Kidney epithelial cell (primary cell): ENCODE measurements around the gene TMEM119. TPM values are rescaled to one million over a fixed set of nuclear protein-coding genes. Genes with fewer than 3 reads are reported as not detected.

Experiments
- DNase-seq: peaks from one replicate; pipeline ENCODE4 v3.0.0-alpha.2; 2010; ENCODE audit warnings: low read depth
- H3K27me3 ChIP-seq: 2 replicates; pipeline ENCODE4 v1.6.0; 2011; ENCODE audit warnings: low read length; ENCODE audit not compliant: control insufficient read depth, insufficient read depth
- H3K36me3 ChIP-seq: 2 replicates; pipeline ENCODE4 v1.5.1; 2011; ENCODE audit warnings: low read length; ENCODE audit not compliant: control insufficient read depth, insufficient read depth
- H3K4me3 ChIP-seq: 2 replicates; pipeline ENCODE4 v1.5.1; 2011; ENCODE audit warnings: low read depth, mild to moderate bottlenecking, control low read depth, low read length
- total RNA-seq: library from RNA; depleted of rRNA; stranded (reverse); fragments of >200 nt; gene quantifications from 2 replicates; pipeline ENCODE4 v1.2.3, GENCODE V29; 2015
- TF ChIP-seq, protein P1 (sequence below): IDR thresholded peaks from 2 replicates; pipeline ENCODE4 v1.5.1; 2011; ENCODE audit warnings: mild to moderate bottlenecking, moderate library complexity, low read length, control low read depth, inconsistent platforms; ENCODE audit not compliant: insufficient read depth, poor library complexity, severe bottlenecking

The TMEM119 gene
- total RNA-seq, 1 donor from 2014 or later = not detected

DNA sequence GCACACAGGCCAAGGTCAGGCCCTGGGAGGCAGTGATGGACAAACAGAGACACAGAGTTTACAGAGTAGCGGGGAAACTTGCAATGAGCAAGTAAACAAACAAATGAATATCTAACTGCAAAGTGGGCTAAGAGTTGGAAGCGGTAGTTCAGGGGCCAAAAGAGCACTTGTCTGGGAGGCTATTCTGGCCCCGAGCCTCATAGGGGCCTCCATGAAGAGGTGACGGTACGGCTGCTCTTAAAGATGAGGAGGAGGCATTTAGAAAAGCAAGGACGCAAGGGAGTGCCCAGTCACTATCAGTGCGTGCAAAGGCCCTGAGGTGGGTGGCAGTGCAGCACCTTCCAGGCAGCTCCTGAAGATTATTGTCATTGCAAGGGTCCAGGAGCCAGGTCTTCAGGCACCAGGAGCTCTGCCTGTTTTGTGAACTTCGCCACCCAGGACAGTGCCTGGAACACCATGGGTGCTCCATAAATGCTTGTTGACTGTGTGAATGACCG, 4.4 kb upstream of the TMEM119 start:
- TF ChIP-seq, protein P1, sequence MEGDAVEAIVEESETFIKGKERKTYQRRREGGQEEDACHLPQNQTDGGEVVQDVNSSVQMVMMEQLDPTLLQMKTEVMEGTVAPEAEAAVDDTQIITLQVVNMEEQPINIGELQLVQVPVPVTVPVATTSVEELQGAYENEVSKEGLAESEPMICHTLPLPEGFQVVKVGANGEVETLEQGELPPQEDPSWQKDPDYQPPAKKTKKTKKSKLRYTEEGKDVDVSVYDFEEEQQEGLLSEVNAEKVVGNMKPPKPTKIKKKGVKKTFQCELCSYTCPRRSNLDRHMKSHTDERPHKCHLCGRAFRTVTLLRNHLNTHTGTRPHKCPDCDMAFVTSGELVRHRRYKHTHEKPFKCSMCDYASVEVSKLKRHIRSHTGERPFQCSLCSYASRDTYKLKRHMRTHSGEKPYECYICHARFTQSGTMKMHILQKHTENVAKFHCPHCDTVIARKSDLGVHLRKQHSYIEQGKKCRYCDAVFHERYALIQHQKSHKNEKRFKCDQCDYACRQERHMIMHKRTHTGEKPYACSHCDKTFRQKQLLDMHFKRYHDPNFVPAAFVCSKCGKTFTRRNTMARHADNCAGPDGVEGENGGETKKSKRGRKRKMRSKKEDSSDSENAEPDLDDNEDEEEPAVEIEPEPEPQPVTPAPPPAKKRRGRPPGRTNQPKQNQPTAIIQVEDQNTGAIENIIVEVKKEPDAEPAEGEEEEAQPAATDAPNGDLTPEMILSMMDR = no peak
- H3K36me3 ChIP-seq = no peaks in the 10 kb centered on the region
- peaks cover 2% of the 10 kb centered on the region for H3K27me3 ChIP-seq
- no peak overlapping the region for H3K4me3 ChIP-seq
- no peak for DNase-seq

DNA sequence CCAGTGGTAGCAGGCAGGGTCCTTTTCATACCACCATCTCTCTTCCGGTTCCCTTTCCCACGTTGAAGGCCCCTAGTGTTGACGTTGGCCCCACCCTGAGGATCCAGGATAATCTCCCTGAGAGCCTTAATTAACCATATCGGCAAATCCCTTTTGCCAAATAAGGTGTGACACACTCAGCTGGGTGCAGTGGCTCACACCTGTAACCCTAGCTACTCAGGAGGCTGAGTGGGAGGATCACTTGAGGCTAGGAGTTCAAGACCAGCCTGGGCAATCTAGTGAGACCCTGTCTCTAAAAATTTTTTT, 2.8 kb upstream of the TMEM119 start:
- Histone ChIP-seq H3K27me3 (peaks cover 5% of the 10 kb centered on the region), H3K36me3 (no peaks in the 10 kb centered on the region), H3K4me3 (no peak overlapping the region)
- TF ChIP-seq, protein P1 = no peak
- no peak for DNase-seq

DNA sequence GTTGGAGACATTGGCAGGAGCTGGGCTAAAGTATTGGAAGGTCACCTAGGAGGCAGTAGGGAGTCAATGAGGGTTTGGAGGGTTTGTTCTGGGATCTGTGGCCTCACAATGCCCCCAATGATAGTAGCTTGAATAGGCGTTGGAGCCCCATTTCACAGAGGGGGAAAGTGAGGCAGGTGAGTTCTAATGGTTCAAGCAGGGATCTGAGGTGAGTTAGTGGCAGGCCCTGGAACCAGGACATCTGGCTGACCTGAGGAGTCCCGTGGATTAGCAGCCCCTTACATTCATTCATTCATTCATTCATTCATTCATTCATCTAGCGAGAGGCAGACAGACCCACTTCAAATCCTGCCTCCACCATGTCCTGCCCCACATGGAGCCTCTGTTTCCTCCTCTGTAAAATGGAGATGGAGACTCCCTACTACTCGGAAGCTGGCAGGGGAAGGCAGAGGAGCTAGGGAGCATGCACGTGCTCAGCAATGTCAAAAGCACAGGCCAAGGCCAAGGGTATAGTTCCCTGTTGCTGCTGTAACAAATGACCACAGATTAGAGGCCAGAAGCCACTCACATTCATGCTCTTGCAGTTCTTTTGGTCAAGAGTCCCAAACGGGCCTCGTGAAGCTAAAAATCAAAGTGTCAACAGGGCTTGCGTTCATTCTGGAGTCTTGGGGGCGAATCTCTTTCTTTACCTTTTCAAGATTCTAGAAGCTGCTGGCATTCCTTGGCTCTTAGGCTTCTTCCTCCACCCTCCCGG, 2.2 kb upstream of the TMEM119 start:
- DNase-seq = no peak
- TF ChIP-seq, protein P1 = no peak
- H3K4me3 ChIP-seq = no peak overlapping the region
- H3K27me3 ChIP-seq = peaks cover 5% of the 10 kb centered on the region
- no peaks in the 10 kb centered on the region for H3K36me3 ChIP-seq

DNA sequence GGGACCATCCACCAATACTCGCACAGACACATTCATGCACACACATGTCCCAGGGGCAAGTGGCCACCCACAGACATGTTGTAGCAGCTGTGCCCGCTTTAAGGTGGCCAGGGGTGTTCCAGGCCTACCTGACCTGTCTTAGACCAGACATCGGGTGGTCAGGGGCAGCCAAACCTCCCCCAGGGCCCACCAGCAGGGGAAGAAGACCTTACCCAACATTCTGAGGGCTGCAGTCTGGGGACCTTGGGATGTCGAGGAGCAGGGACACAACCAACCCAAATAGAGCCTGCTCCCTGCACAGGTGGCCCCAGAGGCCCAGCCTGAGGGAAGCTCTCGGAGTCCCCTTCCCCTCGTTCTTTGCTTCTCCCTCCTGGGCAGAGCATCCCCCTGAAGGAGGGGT, 1.7 kb upstream of the TMEM119 start:
- Histone ChIP-seq H3K4me3 (no peak overlapping the region), H3K27me3 (peaks cover 5% of the 10 kb centered on the region), H3K36me3 (no peaks in the 10 kb centered on the region)
- no peak for DNase-seq
- TF ChIP-seq, protein P1 = no peak

DNA sequence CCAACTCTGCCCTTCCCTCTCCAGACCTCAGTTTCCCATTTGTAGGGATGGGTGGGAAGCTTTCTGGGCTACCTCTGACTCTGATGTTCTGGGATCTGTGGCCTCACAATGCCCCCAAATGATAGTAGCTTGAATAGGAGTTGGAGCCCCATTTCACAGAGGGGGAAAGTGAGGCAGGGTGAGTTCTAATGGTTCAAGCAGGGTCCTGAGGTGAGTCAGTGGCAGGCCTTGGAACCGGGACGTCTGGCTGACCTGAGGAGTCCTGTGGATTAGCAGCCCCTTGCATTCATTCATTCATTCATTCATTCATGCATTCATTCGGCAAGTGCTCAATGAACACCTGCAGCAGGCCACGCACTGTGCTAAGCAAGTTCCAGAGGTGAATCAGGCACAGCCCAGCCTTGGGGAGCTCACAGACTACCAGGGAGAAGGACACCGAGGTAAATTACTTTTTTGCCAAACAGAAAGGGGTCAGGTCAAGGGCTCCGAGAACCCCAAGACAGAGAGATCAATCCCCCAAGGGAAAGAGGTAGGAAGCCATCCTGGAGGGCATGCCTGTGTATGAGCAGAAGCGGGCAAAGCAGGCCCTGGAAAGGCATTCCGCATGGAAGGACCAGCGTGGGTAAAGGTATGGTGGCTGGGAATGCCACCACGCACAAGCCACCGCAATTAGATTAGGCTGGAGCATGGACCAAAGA, 818 bp upstream of the TMEM119 start:
- DNase-seq = no peak
- Histone ChIP-seq H3K27me3 (peaks cover 5% of the 10 kb centered on the region), H3K4me3 (no peak overlapping the region), H3K36me3 (no peaks in the 10 kb centered on the region)
- TF ChIP-seq, protein P1 = no peak
